WTC11 (cell line): ENCODE measurements around the gene ITGAL.

Source experiments
- EMX1 ChIP-seq: fragments of 250-450 bp; sonication (Bioruptor Pico); IDR thresholded peaks from 2 replicates; pipeline ENCODE4 v1.8.0; 2021; ENCODE audit warnings: mild to moderate bottlenecking
- FOXJ3 ChIP-seq: sonication (generic); formaldehyde crosslinking; IDR thresholded peaks from 2 replicates; pipeline ENCODE4 v1.9.0; 2021; ENCODE audit warnings: missing genetic modification reagents, mild to moderate bottlenecking, borderline replicate concordance
- NR3C1 ChIP-seq: sonication (generic); formaldehyde crosslinking; conservative IDR thresholded peaks from 2 replicates; pipeline ENCODE4 v1.8.1; 2023; ENCODE audit warnings: low read depth, mild to moderate bottlenecking, missing genetic modification reagents
- TF ChIP-seq, protein P1 (sequence below): fragments of 200-600 bp; IDR thresholded peaks from 2 replicates; pipeline ENCODE4 v1.8.0; 2022; ENCODE audit warnings: antibody characterized with exemption
- TF ChIP-seq, protein P2 (sequence below): sonication (generic); formaldehyde crosslinking; IDR thresholded peaks from 2 replicates; pipeline ENCODE4 v1.8.0; 2022; ENCODE audit warnings: mild to moderate bottlenecking, missing genetic modification reagents

DNA sequence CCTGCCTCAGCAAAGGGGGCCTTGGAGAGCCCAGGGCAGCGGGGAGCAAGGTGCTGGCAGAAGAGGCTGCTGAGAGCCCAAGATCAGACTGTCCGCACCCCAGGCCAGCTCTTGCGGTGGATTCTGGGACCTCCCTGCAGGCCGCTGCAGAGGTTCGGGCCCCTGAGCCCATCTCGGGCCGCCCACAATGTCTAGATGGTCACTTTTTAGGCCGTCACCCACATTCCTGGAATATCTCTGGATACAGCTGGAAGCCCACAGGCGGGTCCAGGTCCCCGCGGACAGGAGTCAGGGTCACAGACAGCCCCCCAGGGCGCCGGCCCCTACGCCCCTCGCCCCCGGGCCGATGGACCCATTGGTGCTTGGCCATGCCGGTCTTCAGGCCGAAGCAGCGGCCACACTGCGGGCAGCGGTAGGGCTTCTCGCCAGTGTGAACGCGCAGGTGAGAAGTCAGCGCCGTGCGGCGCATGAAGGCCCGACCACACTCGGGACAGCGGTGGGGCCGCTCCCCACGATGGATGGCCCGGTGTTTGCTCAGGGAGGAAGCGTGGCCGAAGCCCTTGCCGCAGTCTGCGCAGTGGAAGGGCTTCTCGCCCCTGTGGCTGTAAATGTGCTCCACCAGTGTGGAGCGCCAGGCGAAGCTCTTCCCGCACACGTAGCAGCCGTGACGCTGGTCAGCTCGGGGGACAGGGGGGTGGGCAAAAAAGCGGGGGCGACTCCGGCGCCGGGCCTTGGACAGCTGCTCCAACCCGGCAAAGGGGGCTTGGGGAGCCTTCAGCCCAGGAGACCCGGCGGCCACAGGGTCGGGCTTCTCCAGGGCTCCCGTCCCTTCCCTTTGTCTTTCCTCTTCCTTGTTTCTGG is 60.0 kb downstream of the ITGAL start:
- TF ChIP-seq FOXJ3 (CRISPR knock-in tag): no peak
- TF ChIP-seq EMX1 (CRISPR knock-in tag): no peak
- no peak for TF ChIP-seq NR3C1 (CRISPR knock-in tag)
- TF ChIP-seq, protein P1, sequence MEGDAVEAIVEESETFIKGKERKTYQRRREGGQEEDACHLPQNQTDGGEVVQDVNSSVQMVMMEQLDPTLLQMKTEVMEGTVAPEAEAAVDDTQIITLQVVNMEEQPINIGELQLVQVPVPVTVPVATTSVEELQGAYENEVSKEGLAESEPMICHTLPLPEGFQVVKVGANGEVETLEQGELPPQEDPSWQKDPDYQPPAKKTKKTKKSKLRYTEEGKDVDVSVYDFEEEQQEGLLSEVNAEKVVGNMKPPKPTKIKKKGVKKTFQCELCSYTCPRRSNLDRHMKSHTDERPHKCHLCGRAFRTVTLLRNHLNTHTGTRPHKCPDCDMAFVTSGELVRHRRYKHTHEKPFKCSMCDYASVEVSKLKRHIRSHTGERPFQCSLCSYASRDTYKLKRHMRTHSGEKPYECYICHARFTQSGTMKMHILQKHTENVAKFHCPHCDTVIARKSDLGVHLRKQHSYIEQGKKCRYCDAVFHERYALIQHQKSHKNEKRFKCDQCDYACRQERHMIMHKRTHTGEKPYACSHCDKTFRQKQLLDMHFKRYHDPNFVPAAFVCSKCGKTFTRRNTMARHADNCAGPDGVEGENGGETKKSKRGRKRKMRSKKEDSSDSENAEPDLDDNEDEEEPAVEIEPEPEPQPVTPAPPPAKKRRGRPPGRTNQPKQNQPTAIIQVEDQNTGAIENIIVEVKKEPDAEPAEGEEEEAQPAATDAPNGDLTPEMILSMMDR: no peak
- TF ChIP-seq, protein P2, sequence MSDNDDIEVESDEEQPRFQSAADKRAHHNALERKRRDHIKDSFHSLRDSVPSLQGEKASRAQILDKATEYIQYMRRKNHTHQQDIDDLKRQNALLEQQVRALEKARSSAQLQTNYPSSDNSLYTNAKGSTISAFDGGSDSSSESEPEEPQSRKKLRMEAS (CRISPR knock-in tag): no peak
